SH-SY5Y (cell line): ENCODE results near the gene SOX6.

Experiments used
- GATA2 ChIP-seq: IDR thresholded peaks from 2 replicates; pipeline ENCODE4 v1.6.1; 2011; ENCODE audit warnings: mild to moderate bottlenecking, low read depth, low read length
- GATA3 ChIP-seq: IDR thresholded peaks from 2 replicates; pipeline ENCODE4 v1.6.1; 2011; ENCODE audit warnings: low read depth, mild to moderate bottlenecking, low read length, moderate library complexity

- TF ChIP-seq GATA2 (no peak), GATA3 (no peak)
These were observed 262.3 kb downstream of the SOX6 start for GRCh38 chr11:16093889-16094653.
